HS-27A (cell line): Measurements from ENCODE around the gene IAH1.

ENCODE experiments used
- DNase-seq: peaks from one replicate; pipeline ENCODE4 v3.0.0-alpha.2; 2012; ENCODE audit warnings: low read depth, missing footprints

IAH1 gene

GRCh38 chr2:9527995-9528787 lies 53.8 kb downstream of the IAH1 start:
- DNase-seq, result no peak

GRCh38 chr2:9532421-9532820 lies 58.1 kb downstream of the IAH1 start:
- DNase-seq, result no peak

- no peak for DNase-seq
Observed at GRCh38 chr2:9533663-9534062, 59.3 kb downstream of the IAH1 start.

- no peak for DNase-seq
Observed at GRCh38 chr2:9535177-9535576, 60.8 kb downstream of the IAH1 start.

GRCh38 chr2:9536504-9536903 lies 62.2 kb downstream of the IAH1 start:
- DNase-seq, result no peak

- no peak for DNase-seq
Observed at GRCh38 chr2:9538000-9538507, 63.7 kb downstream of the IAH1 start.
